Measurements from ENCODE around the gene CACNA1B.
A peak's percentile ranks its signal among the peaks of the same experiment; 100 is the strongest.

Gene CACNA1B

GRCh38 chr9:137877506-137878122 lies at the start of gene CACNA1B:
Gene CACNA1B, plus strand, starts transcription at chr9:137877782. Its CDS starts 152 bp downstream, at chr9:137877934.
- peak; percentile 58 to 68 (median 64) for DNase-seq

DNA sequence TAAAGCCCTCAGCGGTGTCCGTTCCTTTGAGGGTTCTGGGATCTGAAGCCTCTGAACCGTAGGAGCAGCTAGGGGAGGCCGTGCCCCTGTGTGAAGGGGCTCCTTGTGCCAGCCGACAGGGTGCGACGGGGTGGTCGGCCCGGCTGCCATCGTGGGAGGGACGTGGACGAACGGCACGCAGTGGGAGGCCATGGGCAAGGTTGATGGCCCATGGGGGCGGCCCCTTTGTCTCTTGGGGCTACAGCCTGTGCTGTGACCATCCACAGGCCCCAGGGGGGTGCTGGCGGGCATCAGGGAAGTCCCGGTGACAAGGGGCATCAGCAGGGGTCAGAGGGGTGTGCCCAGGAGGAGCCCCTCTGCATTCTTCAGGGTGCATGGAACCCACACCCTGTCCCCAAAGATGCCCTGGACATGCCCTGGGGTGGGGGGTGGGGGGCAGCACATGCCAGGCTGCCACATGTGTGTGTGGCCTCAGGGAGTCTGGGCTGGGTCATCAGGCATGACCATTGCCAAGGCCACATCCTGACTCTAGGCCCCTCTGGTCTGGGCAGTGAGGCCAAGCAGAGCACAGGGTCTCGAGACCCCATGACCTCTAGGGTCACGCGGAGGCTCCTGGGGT lies 49.6 kb upstream of the CACNA1B start:
- no peak for DNase-seq

DNA sequence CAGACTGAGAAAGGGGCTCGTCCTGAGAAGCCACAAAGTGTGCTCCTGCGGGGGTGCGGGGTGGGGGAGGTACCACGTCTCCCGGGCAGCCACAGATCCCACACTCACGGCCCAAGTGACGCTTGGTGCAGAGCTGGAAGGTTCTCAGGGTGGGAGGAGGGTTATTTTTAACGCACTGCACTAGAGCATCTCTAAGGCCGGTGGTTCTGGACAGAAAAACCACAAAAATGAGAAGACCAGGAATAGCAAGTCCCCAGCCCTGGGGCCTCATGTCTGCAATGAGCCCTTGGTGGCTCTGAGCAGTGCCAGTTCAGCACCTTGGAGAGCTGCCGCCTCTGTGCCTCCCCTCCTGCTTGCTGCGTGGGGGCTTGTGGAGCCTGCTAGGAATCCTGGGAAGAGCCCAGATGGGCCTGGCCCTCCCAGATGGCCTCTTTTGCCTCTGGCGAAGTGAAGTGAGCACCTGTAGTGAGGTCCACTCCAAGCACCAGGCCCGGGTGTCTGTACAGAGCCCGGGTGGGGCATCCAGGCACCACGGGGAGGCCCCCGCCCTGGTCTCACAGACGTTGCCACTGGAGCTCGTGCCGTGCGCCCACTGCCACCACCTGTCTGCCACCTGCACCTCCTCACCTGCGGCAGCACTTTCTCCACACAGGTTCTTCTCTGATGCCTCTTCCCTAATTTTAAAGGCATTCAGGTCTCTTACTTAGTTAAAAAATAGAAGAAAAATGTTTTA lies 48.9 kb upstream of the CACNA1B start:
- peak in 2 of 3 experiments; percentile 52 to 73 for DNase-seq

DNA sequence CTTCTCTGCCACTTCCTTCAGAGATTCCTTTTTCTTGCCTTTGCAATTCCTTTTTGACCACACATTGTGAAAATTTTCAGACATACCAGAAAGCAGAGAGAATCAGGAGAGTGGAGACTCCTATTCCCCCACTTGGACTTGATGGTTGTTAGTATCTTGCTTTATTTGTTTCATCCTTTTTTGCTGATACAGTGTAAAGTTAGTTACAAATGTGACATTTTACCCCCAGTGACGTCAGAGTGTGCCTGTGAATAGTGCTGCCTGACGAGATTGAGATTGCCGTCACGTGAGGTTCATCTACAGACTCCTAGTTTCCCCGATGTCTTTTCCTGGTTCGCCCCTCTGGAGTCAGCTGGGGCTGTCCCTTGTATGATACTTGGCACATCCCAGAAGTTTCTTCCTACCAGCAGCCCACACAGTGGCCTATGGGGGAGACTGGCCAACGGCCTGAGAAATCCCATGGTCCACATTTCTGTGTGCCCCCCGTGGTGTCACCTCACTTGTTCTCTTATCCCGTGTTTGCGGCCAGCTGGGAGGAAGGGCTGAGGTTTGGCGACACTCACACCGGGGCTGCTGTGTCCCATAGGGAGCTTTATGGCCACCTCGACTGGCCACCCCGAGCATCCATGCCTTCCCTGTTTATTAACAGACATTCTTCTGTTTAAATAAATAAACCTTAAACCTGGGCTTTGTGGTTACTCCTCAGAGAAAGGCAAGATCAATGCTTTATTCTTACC lies 48.2 kb upstream of the CACNA1B start:
- no peak for DNase-seq

DNA sequence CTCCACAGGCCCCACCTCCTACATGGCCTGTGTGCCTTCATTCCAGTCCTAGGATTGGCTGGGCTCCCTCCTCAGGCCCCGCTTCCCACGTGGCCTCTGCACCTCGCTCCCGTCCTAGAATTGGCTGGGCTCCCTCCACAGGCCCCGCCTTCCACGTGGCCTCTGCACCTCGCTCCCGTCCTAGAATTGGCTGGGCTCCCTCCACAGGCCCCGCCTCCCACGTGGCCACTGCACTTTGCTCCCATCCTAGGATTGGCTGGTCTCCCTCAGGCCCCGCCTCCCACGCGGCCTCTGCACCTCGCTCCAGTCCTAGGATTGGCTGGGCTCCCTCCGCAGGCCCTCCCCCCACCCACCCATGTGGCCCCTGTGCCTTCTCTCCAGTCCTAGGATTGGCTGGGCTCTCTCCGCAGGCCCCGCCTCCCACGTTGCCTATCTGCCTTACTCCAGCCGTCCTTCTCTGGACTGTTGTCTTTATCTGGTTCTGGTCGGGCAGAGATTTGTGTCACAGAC lies 45.3 kb upstream of the CACNA1B start:
- DNase-seq, result no peak

GRCh38 chr9:137832830-137833590 lies 44.6 kb upstream of the CACNA1B start:
- DNase-seq, result no peak

GRCh38 chr9:137833721-137834613 lies 43.6 kb upstream of the CACNA1B start:
- no peak for DNase-seq

GRCh38 chr9:137834846-137835546 lies 42.6 kb upstream of the CACNA1B start:
- DNase-seq, result no peak

GRCh38 chr9:137836151-137836830 lies 41.3 kb upstream of the CACNA1B start:
- DNase-seq, result no peak

DNA sequence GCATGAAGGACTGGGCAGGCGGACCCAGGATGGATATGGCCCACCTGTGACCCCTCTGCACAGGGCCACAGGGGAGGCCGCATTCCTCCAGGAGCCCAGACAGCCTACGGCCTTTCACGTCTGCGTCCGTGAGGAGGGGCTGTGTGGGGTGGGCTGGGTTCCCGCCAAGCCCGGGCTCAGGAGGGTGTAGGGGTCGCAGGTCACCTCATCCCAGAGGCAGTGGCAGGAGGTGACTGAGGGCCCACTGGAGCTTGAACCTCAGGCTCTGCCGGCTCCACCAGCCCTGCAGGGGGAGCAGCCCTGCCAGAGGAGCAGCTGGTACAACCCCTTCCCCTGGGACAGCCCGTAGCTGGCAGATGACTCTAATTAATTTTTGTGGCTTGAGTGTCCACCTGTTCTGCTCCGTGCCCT lies 40.7 kb upstream of the CACNA1B start:
- no peak for DNase-seq

DNA sequence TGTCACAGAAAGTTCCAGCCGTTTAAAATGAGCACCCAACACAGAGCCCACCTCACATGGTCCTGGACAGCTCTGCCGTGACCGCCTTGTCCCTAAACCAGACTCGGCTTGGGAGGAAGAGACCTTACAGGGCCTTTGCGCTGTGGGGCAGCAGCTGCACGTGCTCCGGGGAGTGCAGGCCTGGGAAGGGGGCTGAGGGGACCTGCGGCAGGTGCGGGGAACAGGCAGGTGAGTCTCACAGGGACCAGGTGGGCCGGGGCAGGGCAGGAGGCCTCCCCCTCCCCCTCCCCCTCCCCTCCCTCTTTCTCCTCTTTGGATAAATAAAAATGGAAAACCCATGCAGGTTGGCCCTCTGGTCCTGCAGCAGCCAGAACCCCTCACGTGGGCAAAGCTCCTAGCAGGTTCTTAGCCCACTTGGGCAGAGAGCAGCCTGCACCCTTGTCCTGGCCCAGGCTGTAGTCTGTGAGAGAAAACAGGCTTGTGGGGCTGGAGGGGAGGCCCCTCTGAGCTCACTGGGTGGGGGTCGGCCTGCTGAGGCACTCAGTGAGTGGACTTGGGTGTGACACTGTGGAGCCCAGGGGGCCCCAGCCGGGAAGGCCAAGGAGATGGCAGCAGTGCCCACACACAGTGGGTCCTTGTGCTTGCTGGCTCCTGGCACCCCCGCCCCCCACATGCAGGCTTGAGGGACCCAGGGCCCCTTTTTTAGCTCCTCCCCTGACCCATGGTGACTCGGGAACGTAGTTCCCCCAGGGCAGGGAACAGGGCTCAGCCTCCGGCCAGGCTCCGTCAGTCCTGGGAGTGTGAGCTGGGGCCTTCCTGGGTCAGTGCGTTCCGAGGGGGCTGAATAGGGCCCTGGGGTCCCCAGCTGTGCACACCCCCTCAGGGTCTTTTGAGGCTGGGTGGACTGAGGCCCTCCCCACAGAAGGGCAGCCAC lies 40.0 kb upstream of the CACNA1B start:
- DNase-seq, result no peak

GRCh38 chr9:137838576-137838975 lies 39.0 kb upstream of the CACNA1B start:
- DNase-seq, result no peak

- no peak for DNase-seq
Measured at GRCh38 chr9:137843355-137843754, 34.2 kb upstream of the CACNA1B start.

DNA sequence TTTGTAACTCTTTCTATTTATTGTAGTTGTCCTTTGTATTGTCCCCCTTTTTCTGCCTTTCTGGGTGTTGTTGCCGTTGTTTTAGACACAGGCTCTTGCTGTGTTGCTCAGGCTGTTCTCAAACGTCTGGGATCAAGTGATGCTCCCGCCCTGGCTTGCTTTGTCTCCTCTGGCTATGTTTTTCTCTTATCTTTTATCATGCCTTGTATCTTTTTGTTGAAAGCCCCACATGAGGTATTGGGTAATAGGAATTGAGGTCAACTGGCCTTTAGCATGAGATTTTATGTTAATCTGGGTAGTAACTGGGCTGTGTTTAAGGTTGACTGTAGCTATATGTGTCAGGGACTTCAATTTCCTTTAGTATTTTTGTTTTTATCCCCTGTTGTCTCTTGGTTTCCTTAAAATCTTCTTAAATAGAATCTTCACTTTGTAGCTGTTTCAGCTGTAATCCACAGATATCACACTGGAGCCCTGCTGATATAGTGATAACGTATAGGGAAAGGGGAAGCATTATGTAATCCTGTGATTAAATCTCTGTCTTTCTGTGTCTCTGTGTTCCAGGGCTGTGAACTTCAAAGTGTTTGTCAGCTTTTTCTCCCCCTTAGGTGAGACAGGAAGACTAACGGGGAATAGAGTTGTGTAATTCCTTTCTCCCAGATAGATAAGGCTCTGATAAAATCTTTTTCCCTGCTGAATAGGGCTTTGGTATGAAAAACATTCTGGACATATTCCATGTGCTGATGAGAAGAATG lies 25.9 kb upstream of the CACNA1B start:
- DNase-seq, result no peak

GRCh38 chr9:137853392-137853995 lies 24.1 kb upstream of the CACNA1B start:
- DNase-seq, result no peak

GRCh38 chr9:137860361-137860760 lies 17.2 kb upstream of the CACNA1B start:
- DNase-seq, result no peak

GRCh38 chr9:137865581-137866145 lies 11.9 kb upstream of the CACNA1B start:
- DNase-seq, result no peak

All from NCI-H1417 (cell line).